ENCODE results near the gene SVOPL.

DNA sequence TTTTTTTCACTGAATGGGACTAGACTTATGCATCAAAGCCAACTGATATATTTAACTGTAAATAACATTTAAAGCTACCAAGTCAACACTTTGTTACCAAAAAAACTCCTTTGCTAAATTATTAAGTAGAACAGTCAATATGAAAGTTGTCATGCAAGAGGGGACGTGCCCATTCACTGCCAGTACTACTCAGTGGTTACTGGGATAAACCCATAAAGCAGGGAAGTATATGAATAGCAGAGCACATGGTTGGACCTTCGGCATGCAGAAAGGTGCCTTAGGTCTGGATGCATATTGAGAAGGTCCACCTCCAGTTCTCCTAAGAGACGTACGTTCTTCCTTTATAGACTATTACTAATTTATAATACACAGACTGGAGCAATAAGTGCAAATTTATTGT, 120.1 kb downstream of the SVOPL start:
- TF ChIP-seq RCOR1 (IDR thresholded peaks at IDR 0.05; ENCODE audit: low read length) (no peak), GABPA (IDR thresholded peaks at IDR 0.05; ENCODE audit: low read depth) (no peak), FOSL2 (IDR thresholded peaks at IDR 0.05; ENCODE audit: borderline replicate concordance, low read depth) (no peak), TCF12 (IDR thresholded peaks at IDR 0.05) (no peak), TAF1 (IDR thresholded peaks at IDR 0.05; ENCODE audit: borderline replicate concordance, low read depth, low read length) (no peak), RXRA (IDR thresholded peaks at IDR 0.05; ENCODE audit: borderline replicate concordance, low read depth) (no peak), SIN3A (IDR thresholded peaks at IDR 0.05; ENCODE audit: borderline replicate concordance, low read depth, low read length) (no peak)
- TF ChIP-seq, protein P1, sequence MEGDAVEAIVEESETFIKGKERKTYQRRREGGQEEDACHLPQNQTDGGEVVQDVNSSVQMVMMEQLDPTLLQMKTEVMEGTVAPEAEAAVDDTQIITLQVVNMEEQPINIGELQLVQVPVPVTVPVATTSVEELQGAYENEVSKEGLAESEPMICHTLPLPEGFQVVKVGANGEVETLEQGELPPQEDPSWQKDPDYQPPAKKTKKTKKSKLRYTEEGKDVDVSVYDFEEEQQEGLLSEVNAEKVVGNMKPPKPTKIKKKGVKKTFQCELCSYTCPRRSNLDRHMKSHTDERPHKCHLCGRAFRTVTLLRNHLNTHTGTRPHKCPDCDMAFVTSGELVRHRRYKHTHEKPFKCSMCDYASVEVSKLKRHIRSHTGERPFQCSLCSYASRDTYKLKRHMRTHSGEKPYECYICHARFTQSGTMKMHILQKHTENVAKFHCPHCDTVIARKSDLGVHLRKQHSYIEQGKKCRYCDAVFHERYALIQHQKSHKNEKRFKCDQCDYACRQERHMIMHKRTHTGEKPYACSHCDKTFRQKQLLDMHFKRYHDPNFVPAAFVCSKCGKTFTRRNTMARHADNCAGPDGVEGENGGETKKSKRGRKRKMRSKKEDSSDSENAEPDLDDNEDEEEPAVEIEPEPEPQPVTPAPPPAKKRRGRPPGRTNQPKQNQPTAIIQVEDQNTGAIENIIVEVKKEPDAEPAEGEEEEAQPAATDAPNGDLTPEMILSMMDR (IDR thresholded peaks at IDR 0.05) = no peak
- TF ChIP-seq, protein P2, sequence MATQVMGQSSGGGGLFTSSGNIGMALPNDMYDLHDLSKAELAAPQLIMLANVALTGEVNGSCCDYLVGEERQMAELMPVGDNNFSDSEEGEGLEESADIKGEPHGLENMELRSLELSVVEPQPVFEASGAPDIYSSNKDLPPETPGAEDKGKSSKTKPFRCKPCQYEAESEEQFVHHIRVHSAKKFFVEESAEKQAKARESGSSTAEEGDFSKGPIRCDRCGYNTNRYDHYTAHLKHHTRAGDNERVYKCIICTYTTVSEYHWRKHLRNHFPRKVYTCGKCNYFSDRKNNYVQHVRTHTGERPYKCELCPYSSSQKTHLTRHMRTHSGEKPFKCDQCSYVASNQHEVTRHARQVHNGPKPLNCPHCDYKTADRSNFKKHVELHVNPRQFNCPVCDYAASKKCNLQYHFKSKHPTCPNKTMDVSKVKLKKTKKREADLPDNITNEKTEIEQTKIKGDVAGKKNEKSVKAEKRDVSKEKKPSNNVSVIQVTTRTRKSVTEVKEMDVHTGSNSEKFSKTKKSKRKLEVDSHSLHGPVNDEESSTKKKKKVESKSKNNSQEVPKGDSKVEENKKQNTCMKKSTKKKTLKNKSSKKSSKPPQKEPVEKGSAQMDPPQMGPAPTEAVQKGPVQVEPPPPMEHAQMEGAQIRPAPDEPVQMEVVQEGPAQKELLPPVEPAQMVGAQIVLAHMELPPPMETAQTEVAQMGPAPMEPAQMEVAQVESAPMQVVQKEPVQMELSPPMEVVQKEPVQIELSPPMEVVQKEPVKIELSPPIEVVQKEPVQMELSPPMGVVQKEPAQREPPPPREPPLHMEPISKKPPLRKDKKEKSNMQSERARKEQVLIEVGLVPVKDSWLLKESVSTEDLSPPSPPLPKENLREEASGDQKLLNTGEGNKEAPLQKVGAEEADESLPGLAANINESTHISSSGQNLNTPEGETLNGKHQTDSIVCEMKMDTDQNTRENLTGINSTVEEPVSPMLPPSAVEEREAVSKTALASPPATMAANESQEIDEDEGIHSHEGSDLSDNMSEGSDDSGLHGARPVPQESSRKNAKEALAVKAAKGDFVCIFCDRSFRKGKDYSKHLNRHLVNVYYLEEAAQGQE (IDR thresholded peaks at IDR 0.05; ENCODE audit: low read depth, low read length) = no peak
- TF ChIP-seq, protein P3, sequence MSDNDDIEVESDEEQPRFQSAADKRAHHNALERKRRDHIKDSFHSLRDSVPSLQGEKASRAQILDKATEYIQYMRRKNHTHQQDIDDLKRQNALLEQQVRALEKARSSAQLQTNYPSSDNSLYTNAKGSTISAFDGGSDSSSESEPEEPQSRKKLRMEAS (IDR thresholded peaks at IDR 0.05; ENCODE audit: low read depth) = no peak
- TF ChIP-seq, protein P4, sequence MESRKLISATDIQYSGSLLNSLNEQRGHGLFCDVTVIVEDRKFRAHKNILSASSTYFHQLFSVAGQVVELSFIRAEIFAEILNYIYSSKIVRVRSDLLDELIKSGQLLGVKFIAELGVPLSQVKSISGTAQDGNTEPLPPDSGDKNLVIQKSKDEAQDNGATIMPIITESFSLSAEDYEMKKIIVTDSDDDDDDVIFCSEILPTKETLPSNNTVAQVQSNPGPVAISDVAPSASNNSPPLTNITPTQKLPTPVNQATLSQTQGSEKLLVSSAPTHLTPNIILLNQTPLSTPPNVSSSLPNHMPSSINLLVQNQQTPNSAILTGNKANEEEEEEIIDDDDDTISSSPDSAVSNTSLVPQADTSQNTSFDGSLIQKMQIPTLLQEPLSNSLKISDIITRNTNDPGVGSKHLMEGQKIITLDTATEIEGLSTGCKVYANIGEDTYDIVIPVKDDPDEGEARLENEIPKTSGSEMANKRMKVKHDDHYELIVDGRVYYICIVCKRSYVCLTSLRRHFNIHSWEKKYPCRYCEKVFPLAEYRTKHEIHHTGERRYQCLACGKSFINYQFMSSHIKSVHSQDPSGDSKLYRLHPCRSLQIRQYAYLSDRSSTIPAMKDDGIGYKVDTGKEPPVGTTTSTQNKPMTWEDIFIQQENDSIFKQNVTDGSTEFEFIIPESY (IDR thresholded peaks at IDR 0.05; ENCODE audit: borderline replicate concordance, low read depth) = no peak
